ENCODE results near the gene RUFY1. TPM values are rescaled to one million over a fixed set of nuclear protein-coding genes. Genes with fewer than 3 reads are reported as not detected.
"Not testable (repeated sequence)": the region's sequence is repeated elsewhere in the genome, so short reads cannot be mapped to it uniquely, and the experiment has no call there.

The RUFY1 gene
- polyA plus RNA-seq, 1 donor (not counting 4 experiments of a cell fraction or from before 2014, with no cell fraction given) = 25.2 TPM

DNA sequence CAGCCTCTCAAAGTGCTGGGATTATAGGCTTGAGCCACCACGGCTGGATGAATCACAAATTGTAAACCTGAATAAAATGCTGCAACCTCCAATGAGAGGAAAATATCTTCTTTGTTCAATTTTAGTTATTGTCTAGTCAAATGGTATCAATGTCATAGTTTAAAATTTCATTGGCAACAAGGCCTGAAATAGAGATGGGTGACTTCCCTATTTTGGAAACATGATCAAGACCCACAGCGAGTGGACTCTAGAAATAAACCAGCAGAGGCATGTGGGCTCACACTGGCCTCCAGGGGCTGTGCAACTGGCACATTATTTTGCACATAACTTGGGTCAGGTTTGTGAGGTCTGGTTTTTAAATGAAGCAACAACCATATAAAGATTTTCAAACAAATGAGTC is 102.8 kb downstream of the RUFY1 start:
- H3K9ac ChIP-seq (ENCODE audit: control insufficient read depth, extremely low read depth, insufficient read depth, low read length); H3K36me3 ChIP-seq (ENCODE audit: control insufficient read depth in 2 of 2, extremely low read depth in 1 of 2, insufficient read depth in 2 of 2, low read length in 2 of 2); dilution Hi-C loops (cut with MboI; ENCODE audit: extremely low pct_ligation_motif_present, low sequenced_read_pairs); H3K27ac ChIP-seq (ENCODE audit: control insufficient read depth, insufficient read depth, low read length); H3K79me2 ChIP-seq (ENCODE audit: control insufficient read depth, insufficient read depth, low read length); FAIRE-seq; H3K4me3 ChIP-seq (ENCODE audit: control insufficient read depth in 2 of 3, extremely low read depth in 1 of 3, insufficient read depth in 2 of 3, low read depth in 1 of 3, low read length in 3 of 3); H3K9me3 ChIP-seq (ENCODE audit: control insufficient read depth, low read depth, low read length); H3K9me1 ChIP-seq (ENCODE audit: control insufficient read depth, extremely low read depth, insufficient read depth, low read length); H3K4me1 ChIP-seq (ENCODE audit: control insufficient read depth, extremely low read depth, insufficient read depth, low read length); H4K20me1 ChIP-seq (ENCODE audit: control insufficient read depth, extremely low read depth, insufficient read depth, low read length); H2AFZ ChIP-seq (ENCODE audit: control insufficient read depth, low read length); DNase-seq (ENCODE audit: low read depth, low spot score); H3K27me3 ChIP-seq (ENCODE audit: control insufficient read depth, extremely low read depth, insufficient read depth, low read length); H3K4me2 ChIP-seq (ENCODE audit: control insufficient read depth, extremely low read depth, insufficient read depth, low read depth, low read length): not testable (repeated sequence)

DNA sequence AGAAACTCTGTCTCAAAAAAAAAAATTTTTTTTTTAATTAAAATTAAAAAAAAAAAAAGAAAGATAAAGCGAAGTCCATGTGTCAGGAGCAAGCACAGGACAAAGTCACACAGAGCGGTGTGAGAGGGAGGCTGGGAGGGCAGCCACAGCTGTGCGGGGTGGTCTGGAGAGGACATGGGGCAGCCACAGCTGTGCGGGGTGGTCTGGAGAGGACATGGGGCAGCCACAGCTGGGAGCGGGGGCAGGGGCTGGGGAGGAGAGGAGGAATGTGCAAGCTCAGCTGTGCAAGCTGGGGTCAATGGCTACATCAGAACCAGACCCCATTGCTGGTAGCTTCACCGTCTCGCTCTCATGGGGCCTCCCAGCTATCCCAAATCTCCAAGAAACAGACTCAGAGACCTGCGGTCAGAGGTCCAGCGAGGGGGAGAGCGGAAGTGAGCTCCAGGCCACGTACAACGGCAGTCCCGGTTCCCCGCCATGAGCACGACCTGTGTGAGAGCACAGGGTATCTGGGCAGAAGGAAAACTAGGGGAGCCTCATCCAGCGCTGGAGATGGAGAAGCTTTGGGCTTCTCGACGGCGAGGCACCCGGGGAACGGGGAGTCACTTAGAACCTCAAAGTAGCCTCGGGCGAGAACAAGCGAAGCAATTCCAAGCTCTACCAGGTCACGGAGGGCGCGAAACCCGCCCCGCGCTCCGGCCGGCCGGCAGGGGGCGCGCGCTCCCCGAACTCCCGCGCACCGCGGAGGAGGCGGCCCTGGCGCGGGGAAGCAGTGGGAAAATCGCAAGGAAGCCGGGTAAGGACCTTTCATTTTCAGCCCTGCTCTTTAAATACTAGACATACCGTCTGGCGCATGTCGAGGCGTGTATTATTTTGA is 107.2 kb downstream of the RUFY1 start:
- dilution Hi-C loops (cut with MboI; ENCODE audit: extremely low pct_ligation_motif_present, low sequenced_read_pairs); H3K9ac ChIP-seq (ENCODE audit: control insufficient read depth, extremely low read depth, insufficient read depth, low read length): not testable (repeated sequence)
- peak; percentile 36 for FAIRE-seq

DNA sequence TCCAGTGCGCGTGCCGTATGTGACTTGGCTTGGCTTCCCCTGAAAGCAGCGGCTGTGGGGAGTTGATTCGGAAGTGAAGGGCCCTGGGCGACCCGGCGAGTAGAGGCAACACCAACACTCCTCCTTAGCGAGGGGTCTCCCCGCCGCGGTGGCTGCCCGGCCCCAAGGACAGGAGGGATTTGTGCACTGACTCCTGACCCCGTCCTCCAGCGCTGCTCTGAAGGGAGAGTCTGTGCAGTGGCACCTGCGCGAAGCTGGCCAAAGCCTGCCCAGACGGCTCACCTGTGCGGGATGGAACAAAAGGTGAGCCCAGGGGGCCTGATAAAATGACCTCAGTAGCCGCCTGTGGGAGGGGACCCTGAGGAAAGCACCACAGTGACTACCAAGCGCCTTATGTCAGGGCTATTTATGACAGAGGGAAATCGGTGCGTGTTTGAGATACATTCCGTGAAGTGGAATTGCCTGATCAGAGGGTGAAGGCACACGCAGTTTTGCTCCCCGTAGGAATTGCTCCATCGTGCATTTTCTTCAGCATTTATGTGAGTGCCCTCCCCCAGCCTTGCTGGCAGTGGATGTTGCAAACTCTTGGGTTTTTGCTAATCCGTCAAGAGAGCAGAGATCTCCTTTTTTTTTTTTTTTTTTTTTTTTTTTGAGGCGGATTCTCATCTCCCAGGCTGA is 108.0 kb downstream of the RUFY1 start:
- H3K4me1 ChIP-seq (ENCODE audit: control insufficient read depth, extremely low read depth, insufficient read depth, low read length); FAIRE-seq; H3K9me1 ChIP-seq (ENCODE audit: control insufficient read depth, extremely low read depth, insufficient read depth, low read length); DNase-seq (ENCODE audit: low read depth, low spot score); H3K9me3 ChIP-seq (ENCODE audit: control insufficient read depth, low read depth, low read length); dilution Hi-C loops (cut with MboI; ENCODE audit: extremely low pct_ligation_motif_present, low sequenced_read_pairs); H3K36me3 ChIP-seq (ENCODE audit: control insufficient read depth in 2 of 2, extremely low read depth in 1 of 2, insufficient read depth in 2 of 2, low read length in 2 of 2); H3K79me2 ChIP-seq (ENCODE audit: control insufficient read depth, insufficient read depth, low read length); H3K27me3 ChIP-seq (ENCODE audit: control insufficient read depth, extremely low read depth, insufficient read depth, low read length); H4K20me1 ChIP-seq (ENCODE audit: control insufficient read depth, extremely low read depth, insufficient read depth, low read length): not testable (repeated sequence)
- peak overlapping the region; percentile 98 for H3K4me2 ChIP-seq (ENCODE audit: control insufficient read depth, extremely low read depth, insufficient read depth, low read depth, low read length)
- peak overlapping the region; percentile 47 to 89 (median 77) for H3K4me3 ChIP-seq (ENCODE audit: control insufficient read depth in 2 of 3, extremely low read depth in 1 of 3, insufficient read depth in 2 of 3, low read depth in 1 of 3, low read length in 3 of 3)
- peak overlapping the region; percentile 78 for H3K9ac ChIP-seq (ENCODE audit: control insufficient read depth, extremely low read depth, insufficient read depth, low read length)
- peak overlapping the region; percentile 56 for H3K27ac ChIP-seq (ENCODE audit: control insufficient read depth, insufficient read depth, low read length)
- peak overlapping the region; percentile 90 for H2AFZ ChIP-seq (ENCODE audit: control insufficient read depth, low read length)

More for the DNA sequence above, 107.2 kb downstream of the RUFY1 start:
- not testable (repeated sequence) for H3K9me3 ChIP-seq (ENCODE audit: control insufficient read depth, low read depth, low read length); H4K20me1 ChIP-seq (ENCODE audit: control insufficient read depth, extremely low read depth, insufficient read depth, low read length); H3K79me2 ChIP-seq (ENCODE audit: control insufficient read depth, insufficient read depth, low read length); H3K27ac ChIP-seq (ENCODE audit: control insufficient read depth, insufficient read depth, low read length); H3K9me1 ChIP-seq (ENCODE audit: control insufficient read depth, extremely low read depth, insufficient read depth, low read length); H3K4me2 ChIP-seq (ENCODE audit: control insufficient read depth, extremely low read depth, insufficient read depth, low read depth, low read length); H3K27me3 ChIP-seq (ENCODE audit: control insufficient read depth, extremely low read depth, insufficient read depth, low read length); H3K36me3 ChIP-seq (ENCODE audit: control insufficient read depth in 2 of 2, extremely low read depth in 1 of 2, insufficient read depth in 2 of 2, low read length in 2 of 2); H3K4me3 ChIP-seq (ENCODE audit: control insufficient read depth in 2 of 3, extremely low read depth in 1 of 3, insufficient read depth in 2 of 3, low read depth in 1 of 3, low read length in 3 of 3); DNase-seq (ENCODE audit: low read depth, low spot score); H3K4me1 ChIP-seq (ENCODE audit: control insufficient read depth, extremely low read depth, insufficient read depth, low read length); H2AFZ ChIP-seq (ENCODE audit: control insufficient read depth, low read length)

Small RNAs within 50 kb of the gene (small RNA-seq; reads per million reads assigned to genes)
- 0 reads per million in 3 experiments for gene AC136628.3 (ENCODE audit: insufficient read length in 3 of 3, low read depth in 3 of 3, low replicate concordance in 1 of 3)
- gene RF00017 (ENCODE audit: insufficient read length in 3 of 3, low read depth in 3 of 3, low replicate concordance in 1 of 3) = 0 reads per million in 3 experiments

Other genes starting within 250 kb of the RUFY1 start
- gene ADAMTS2, start 205.1 kb upstream of the RUFY1 start, polyA plus RNA-seq = not detected in 3 replicates
- 201 to 431 TPM (median 222 TPM) in 3 replicates for gene HNRNPH1, start 73.1 kb downstream of the RUFY1 start, polyA plus RNA-seq
- not detected in 3 replicates for gene CBY3, start 130.5 kb downstream of the RUFY1 start, polyA plus RNA-seq
- 338 to 720 TPM (median 579 TPM) in 3 replicates for gene CANX, start 148.4 kb downstream of the RUFY1 start, polyA plus RNA-seq
- gene MAML1, start 182.3 kb downstream of the RUFY1 start, polyA plus RNA-seq = 3.2 to 6.0 TPM (median 4.9 TPM) in 3 replicates
- 0.30 TPM in 1 of 3 replicates, not detected in the others for gene LTC4S, start 243.4 kb downstream of the RUFY1 start, polyA plus RNA-seq